GM23338 (cell line): ENCODE results near the gene NAA15. TPM values are rescaled to one million over a fixed set of nuclear protein-coding genes. Genes with fewer than 3 reads are reported as not detected.

Source experiments
- ATAC-seq: fragments of 200-7000 bp; cut with Tn5 transposase; 3 replicates; pipeline ENCODE4 v1.9.1; 2020
- DNase-seq: peaks from one replicate; pipeline ENCODE4 v3.0.0-alpha.2; 2015; ENCODE audit warnings: low spot score
- H2AFZ ChIP-seq: fragments of 200-600 bp; sonication (generic); 2 replicates; pipeline ENCODE4 v1.8.0; 2016; ENCODE audit warnings: antibody characterized with exemption, mild to moderate bottlenecking, moderate library complexity
- H3F3A ChIP-seq: fragments of 200-600 bp; sonication (generic); replicated peaks from 2 replicates; pipeline ENCODE4 v1.8.0; 2017; ENCODE audit warnings: antibody characterized with exemption, mixed run types, low read depth
- H3K27ac ChIP-seq: fragments of 200-600 bp; sonication (generic); 2 replicates; pipeline ENCODE4 v1.6.1; 2016; ENCODE audit warnings: low read depth
- H3K27me3 ChIP-seq: fragments of 200-600 bp; sonication (generic); 2 replicates; pipeline ENCODE4 v1.8.0; 2016; ENCODE audit warnings: mild to moderate bottlenecking, mixed run types, moderate library complexity; ENCODE audit not compliant: insufficient read depth
- H3K36me3 ChIP-seq: fragments of 200-600 bp; sonication (generic); 2 replicates; pipeline ENCODE4 v1.8.0; 2016; ENCODE audit warnings: mild to moderate bottlenecking; ENCODE audit not compliant: insufficient read depth
- H3K4me1 ChIP-seq: fragments of 200-600 bp; sonication (generic); 2 replicates; pipeline ENCODE4 v1.8.0; 2016; ENCODE audit warnings: mild to moderate bottlenecking, moderate library complexity; ENCODE audit not compliant: insufficient read depth
- H3K4me2 ChIP-seq: fragments of 200-600 bp; sonication (generic); 2 replicates; pipeline ENCODE4 v1.7.1; 2017; ENCODE audit warnings: mixed run types
- H3K4me3 ChIP-seq: fragments of 200-600 bp; sonication (generic); 2 replicates; pipeline ENCODE4 v1.6.1; 2016; ENCODE audit warnings: mixed run types
- H3K79me2 ChIP-seq: fragments of 200-600 bp; sonication (generic); replicated peaks from 2 replicates; pipeline ENCODE4 v1.8.0; 2017; ENCODE audit warnings: mild to moderate bottlenecking; ENCODE audit not compliant: insufficient read depth
- H3K9me2 ChIP-seq: fragments of 200-600 bp; sonication (generic); 2 replicates; pipeline ENCODE4 v1.8.0; 2017; ENCODE audit not compliant: insufficient read depth
- H4K20me1 ChIP-seq: fragments of 200-600 bp; sonication (generic); replicated peaks from 2 replicates; pipeline ENCODE4 v1.8.0; 2017; ENCODE audit warnings: mild to moderate bottlenecking; ENCODE audit not compliant: insufficient read depth
- H3K27ac Mint-ChIP-seq: 2 replicates; pipeline ENCODE4 v1.8.0; 2020; ENCODE audit warnings: inconsistent platforms, mild to moderate bottlenecking, moderate library complexity, mixed read lengths
- H3K27me3 Mint-ChIP-seq: 3 replicates; pipeline ENCODE4 v1.8.0; 2022; ENCODE audit warnings: low read depth, mild to moderate bottlenecking, moderate library complexity, mixed read lengths, inconsistent platforms; ENCODE audit not compliant: insufficient read depth, poor library complexity
- H3K36me3 Mint-ChIP-seq: 3 replicates; pipeline ENCODE4 v1.8.0; 2021; ENCODE audit warnings: low read depth, mild to moderate bottlenecking, inconsistent platforms, moderate library complexity, mixed read lengths
- H3K4me1 Mint-ChIP-seq: 3 replicates; pipeline ENCODE4 v1.8.0; 2020; ENCODE audit warnings: mild to moderate bottlenecking, inconsistent platforms, mixed read lengths
- H3K4me3 Mint-ChIP-seq: 3 replicates; pipeline ENCODE4 v1.8.0; 2021; ENCODE audit warnings: moderate library complexity, mild to moderate bottlenecking, inconsistent platforms, mixed read lengths
- H3K9me3 Mint-ChIP-seq: 3 replicates; pipeline ENCODE4 v1.8.0; 2020; ENCODE audit warnings: moderate library complexity, mild to moderate bottlenecking, inconsistent platforms, mixed read lengths
- EZH2 ChIP-seq: fragments of 200-600 bp; sonication (generic); IDR thresholded peaks from one replicate; pipeline ENCODE4 v1.8.0; 2017; ENCODE audit warnings: antibody characterized with exemption, mild to moderate bottlenecking, low read depth; ENCODE audit not compliant: unreplicated experiment
- EZH2phosphoT487 ChIP-seq: fragments of 200-600 bp; sonication (generic); IDR thresholded peaks from one replicate; pipeline ENCODE4 v1.8.1; 2018; ENCODE audit warnings: antibody characterized with exemption; ENCODE audit not compliant: unreplicated experiment
- NANOG ChIP-seq: IDR thresholded peaks from 2 replicates; pipeline ENCODE4 v1.6.1; 2016; ENCODE audit warnings: antibody characterized with exemption, borderline replicate concordance
- POLR2AphosphoS5 ChIP-seq: IDR thresholded peaks from 2 replicates; pipeline ENCODE4 v1.6.1; 2016; ENCODE audit warnings: antibody characterized with exemption, low read depth
- REST ChIP-seq: IDR thresholded peaks from one replicate; pipeline ENCODE4 v1.6.1; 2018; ENCODE audit warnings: antibody characterized with exemption; ENCODE audit not compliant: unreplicated experiment
- STAT1 ChIP-seq: IDR thresholded peaks from one replicate; pipeline ENCODE4 v1.6.1; 2016; ENCODE audit warnings: antibody characterized with exemption; ENCODE audit not compliant: unreplicated experiment
- ZNF114 ChIP-seq: fragments of 250-450 bp; sonication (Bioruptor Pico); IDR thresholded peaks from 2 replicates; pipeline ENCODE4 v1.5.0; 2020; ENCODE audit warnings: mild to moderate bottlenecking, moderate library complexity
- ZNF331 ChIP-seq: fragments of 250-450 bp; sonication (Bioruptor Pico); IDR thresholded peaks from 2 replicates; pipeline ENCODE4 v1.5.0; 2020; ENCODE audit warnings: low read depth, mild to moderate bottlenecking, moderate library complexity
- polyA plus RNA-seq: library from polyadenylated mRNA; unstranded; fragments of >200 nt; fragmentation: Nextera tagmentation; extraction: Ambion mirVana; gene quantifications from 2 replicates; pipeline ENCODE4 v1.2.1, GENCODE V29; 2016
- total RNA-seq: library from RNA; depleted of rRNA; stranded (reverse); fragments of >200 nt; shearing (Covaris generic); gene quantifications from 2 replicates; pipeline ENCODE4 v1.2.3, GENCODE V29; 2014
- TF ChIP-seq, protein P1 (sequence below): IDR thresholded peaks from 2 replicates; pipeline ENCODE4 v1.6.1; 2016; ENCODE audit warnings: antibody characterized with exemption
- TF ChIP-seq, protein P2 (sequence below): fragments of 250-450 bp; sonication (Bioruptor Pico); IDR thresholded peaks from 2 replicates; pipeline ENCODE4 v1.5.0; 2020; ENCODE audit warnings: mild to moderate bottlenecking, moderate library complexity

The NAA15 gene
- total and polyA plus RNA-seq, 2 experiments from 2014 or later, result 80.1 to 101 TPM

GRCh38 chr4:139441029-139441428 is 139.7 kb downstream of the NAA15 start:
- ATAC-seq, result no peak
- H3K36me3 Mint-ChIP-seq, result peaks cover 44% of the 10 kb centered on the region
- H3K4me3 Mint-ChIP-seq, result no peak overlapping the region

More at GRCh38 chr4:139441029-139441428, 139.7 kb downstream of the NAA15 start:
- Mint-ChIP-seq H3K4me1 (no peaks in the 10 kb centered on the region), H3K9me3 (peaks cover 19% of the 10 kb centered on the region), H3K27me3 (peaks cover 3% of the 10 kb centered on the region), H3K27ac (no peak overlapping the region)
- Histone ChIP-seq H3K9me2 (peaks cover 4% of the 10 kb centered on the region; the same call in 1 of the 2 replicates), H3K27ac (no peak overlapping the region), H3F3A (no peaks in the 10 kb centered on the region), H3K4me2 (no peak overlapping the region), H2AFZ (no peak overlapping the region), H3K4me1 (no peaks in the 10 kb centered on the region), H3K79me2 (no peaks in the 10 kb centered on the region), H3K27me3 (no peaks in the 10 kb centered on the region), H3K4me3 (no peak overlapping the region), H3K36me3 (no peaks in the 10 kb centered on the region), H4K20me1 (no peaks in the 10 kb centered on the region; the same call in 1 of the 2 replicates)
- no peak for TF ChIP-seq EZH2phosphoT487
- no peak for TF ChIP-seq ZNF114 (CRISPR knock-in tag)
- no peak for TF ChIP-seq NANOG
- TF ChIP-seq ZNF331, result no peak
- TF ChIP-seq REST, result no peak
- no peak for TF ChIP-seq EZH2
- TF ChIP-seq, protein P1, sequence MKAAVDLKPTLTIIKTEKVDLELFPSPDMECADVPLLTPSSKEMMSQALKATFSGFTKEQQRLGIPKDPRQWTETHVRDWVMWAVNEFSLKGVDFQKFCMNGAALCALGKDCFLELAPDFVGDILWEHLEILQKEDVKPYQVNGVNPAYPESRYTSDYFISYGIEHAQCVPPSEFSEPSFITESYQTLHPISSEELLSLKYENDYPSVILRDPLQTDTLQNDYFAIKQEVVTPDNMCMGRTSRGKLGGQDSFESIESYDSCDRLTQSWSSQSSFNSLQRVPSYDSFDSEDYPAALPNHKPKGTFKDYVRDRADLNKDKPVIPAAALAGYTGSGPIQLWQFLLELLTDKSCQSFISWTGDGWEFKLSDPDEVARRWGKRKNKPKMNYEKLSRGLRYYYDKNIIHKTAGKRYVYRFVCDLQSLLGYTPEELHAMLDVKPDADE, result no peak
- TF ChIP-seq STAT1, result no peak
- no peak for TF ChIP-seq POLR2AphosphoS5
- TF ChIP-seq, protein P2, sequence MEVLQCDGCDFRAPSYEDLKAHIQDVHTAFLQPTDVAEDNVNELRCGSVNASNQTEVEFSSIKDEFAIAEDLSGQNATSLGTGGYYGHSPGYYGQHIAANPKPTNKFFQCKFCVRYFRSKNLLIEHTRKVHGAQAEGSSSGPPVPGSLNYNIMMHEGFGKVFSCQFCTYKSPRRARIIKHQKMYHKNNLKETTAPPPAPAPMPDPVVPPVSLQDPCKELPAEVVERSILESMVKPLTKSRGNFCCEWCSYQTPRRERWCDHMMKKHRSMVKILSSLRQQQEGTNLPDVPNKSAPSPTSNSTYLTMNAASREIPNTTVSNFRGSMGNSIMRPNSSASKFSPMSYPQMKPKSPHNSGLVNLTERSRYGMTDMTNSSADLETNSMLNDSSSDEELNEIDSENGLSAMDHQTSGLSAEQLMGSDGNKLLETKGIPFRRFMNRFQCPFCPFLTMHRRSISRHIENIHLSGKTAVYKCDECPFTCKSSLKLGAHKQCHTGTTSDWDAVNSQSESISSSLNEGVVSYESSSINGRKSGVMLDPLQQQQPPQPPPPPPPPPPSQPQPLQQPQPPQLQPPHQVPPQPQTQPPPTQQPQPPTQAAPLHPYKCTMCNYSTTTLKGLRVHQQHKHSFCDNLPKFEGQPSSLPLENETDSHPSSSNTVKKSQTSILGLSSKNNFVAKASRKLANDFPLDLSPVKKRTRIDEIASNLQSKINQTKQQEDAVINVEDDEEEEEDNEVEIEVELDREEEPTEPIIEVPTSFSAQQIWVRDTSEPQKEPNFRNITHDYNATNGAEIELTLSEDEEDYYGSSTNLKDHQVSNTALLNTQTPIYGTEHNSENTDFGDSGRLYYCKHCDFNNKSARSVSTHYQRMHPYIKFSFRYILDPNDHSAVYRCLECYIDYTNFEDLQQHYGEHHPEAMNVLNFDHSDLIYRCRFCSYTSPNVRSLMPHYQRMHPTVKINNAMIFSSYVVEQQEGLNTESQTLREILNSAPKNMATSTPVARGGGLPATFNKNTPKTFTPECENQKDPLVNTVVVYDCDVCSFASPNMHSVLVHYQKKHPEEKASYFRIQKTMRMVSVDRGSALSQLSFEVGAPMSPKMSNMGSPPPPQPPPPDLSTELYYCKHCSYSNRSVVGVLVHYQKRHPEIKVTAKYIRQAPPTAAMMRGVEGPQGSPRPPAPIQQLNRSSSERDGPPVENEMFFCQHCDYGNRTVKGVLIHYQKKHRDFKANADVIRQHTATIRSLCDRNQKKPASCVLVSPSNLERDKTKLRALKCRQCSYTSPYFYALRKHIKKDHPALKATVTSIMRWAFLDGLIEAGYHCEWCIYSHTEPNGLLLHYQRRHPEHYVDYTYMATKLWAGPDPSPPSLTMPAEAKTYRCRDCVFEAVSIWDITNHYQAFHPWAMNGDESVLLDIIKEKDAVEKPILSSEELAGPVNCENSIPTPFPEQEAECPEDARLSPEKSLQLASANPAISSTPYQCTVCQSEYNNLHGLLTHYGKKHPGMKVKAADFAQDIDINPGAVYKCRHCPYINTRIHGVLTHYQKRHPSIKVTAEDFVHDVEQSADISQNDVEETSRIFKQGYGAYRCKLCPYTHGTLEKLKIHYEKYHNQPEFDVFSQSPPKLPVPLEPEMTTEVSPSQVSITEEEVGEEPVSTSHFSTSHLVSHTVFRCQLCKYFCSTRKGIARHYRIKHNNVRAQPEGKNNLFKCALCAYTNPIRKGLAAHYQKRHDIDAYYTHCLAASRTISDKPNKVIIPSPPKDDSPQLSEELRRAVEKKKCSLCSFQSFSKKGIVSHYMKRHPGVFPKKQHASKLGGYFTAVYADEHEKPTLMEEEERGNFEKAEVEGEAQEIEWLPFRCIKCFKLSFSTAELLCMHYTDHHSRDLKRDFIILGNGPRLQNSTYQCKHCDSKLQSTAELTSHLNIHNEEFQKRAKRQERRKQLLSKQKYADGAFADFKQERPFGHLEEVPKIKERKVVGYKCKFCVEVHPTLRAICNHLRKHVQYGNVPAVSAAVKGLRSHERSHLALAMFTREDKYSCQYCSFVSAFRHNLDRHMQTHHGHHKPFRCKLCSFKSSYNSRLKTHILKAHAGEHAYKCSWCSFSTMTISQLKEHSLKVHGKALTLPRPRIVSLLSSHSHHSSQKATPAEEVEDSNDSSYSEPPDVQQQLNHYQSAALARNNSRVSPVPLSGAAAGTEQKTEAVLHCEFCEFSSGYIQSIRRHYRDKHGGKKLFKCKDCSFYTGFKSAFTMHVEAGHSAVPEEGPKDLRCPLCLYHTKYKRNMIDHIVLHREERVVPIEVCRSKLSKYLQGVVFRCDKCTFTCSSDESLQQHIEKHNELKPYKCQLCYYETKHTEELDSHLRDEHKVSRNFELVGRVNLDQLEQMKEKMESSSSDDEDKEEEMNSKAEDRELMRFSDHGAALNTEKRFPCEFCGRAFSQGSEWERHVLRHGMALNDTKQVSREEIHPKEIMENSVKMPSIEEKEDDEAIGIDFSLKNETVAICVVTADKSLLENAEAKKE (CRISPR knock-in tag), result no peak
- DNase-seq, result no peak
